Heart right ventricle (tissue), 16 donors: ENCODE results near the gene KLK2. TPM values are rescaled to one million over a fixed set of nuclear protein-coding genes. Genes with fewer than 3 reads are reported as not detected.

Experiments
- ATAC-seq, 8 donors: fragments of 200-7000 bp; cut with Tn5 transposase; one replicate each; pipeline ENCODE4 v1.9.1; 2020; ENCODE audit warnings: mild to moderate bottlenecking in 8 of 8, moderate library complexity in 8 of 8, moderate number of reproducible peaks in 1 of 8
- DNase-seq, 2 donors: peaks; one replicate each; pipeline ENCODE4 v3.0.0-alpha.2; 2020
- H3K27ac ChIP-seq, 10 donors: fragments of 200-600 bp; sonication (generic) in 2 of 10; one replicate each; pipeline versions ENCODE4 v1.5.0 to v1.8.0; 2020 to 2022; ENCODE audit warnings: mild to moderate bottlenecking in 3 of 10
- H3K27me3 ChIP-seq, 7 donors: fragments of 200-600 bp; one replicate each; pipeline ENCODE4 v1.8.0; 2021 to 2022; ENCODE audit warnings: mild to moderate bottlenecking in 2 of 7
- H3K36me3 ChIP-seq, 9 donors: fragments of 200-600 bp; sonication (generic) in 1 of 9; one replicate each; pipeline versions ENCODE4 v1.5.0 to v1.8.0; 2020 to 2022; ENCODE audit warnings: mild to moderate bottlenecking in 2 of 9
- H3K4me1 ChIP-seq, 9 donors: fragments of 200-600 bp; sonication (generic) in 1 of 9; one replicate each; pipeline versions ENCODE4 v1.5.0 to v1.8.0; 2020 to 2022; ENCODE audit warnings: mild to moderate bottlenecking in 4 of 9
- H3K4me3 ChIP-seq, 10 donors: fragments of 200-600 bp; sonication (generic) in 2 of 10; one replicate each; pipeline versions ENCODE4 v1.5.0 to v1.8.0; 2020 to 2022; ENCODE audit warnings: mild to moderate bottlenecking in 7 of 10, moderate library complexity in 2 of 10
- H3K9me3 ChIP-seq, 11 donors: fragments of 200-600 bp in 10 of 11; sonication (generic) in 2 of 11; one replicate each; pipeline versions ENCODE4 v1.5.0 to v1.8.0; 2013 to 2022; ENCODE audit warnings: mild to moderate bottlenecking in 2 of 11, control low read depth in 1 of 11, moderate library complexity in 1 of 11
- CTCF ChIP-seq, 9 donors: fragments of 200-600 bp; sonication (generic) in 2 of 9; IDR thresholded peaks; one replicate each; pipeline versions ENCODE4 v1.5.0 to v1.8.0; 2021 to 2022; ENCODE audit warnings: antibody characterized with exemption in 9 of 9, mild to moderate bottlenecking in 5 of 9, moderate library complexity in 1 of 9
- WGBS, 2 donors: extraction: QIAGEN DNeasy Blood & Tissue Kit; methylation state at CpG; one replicate each; pipeline ENCODE4 v1.1.7; 2013; ENCODE audit warnings: inconsistent platforms in 1 of 2; 5-methylcytosine and 5-hydroxymethylcytosine counted together
- intact Hi-C, 10 donors: fragments of 100-400 bp; cut with DNase I; formaldehyde crosslinking; loops; one replicate each; pipeline versions ENCODE4 v1.11.1 to v1.14.2; 2022
- polyA plus RNA-seq, 2 donors: library from polyadenylated mRNA; stranded (reverse); fragments of 200-250 nt; gene quantifications; one replicate each; pipeline ENCODE4 v1.2.3, GENCODE V29; 2013
- total RNA-seq, 10 donors: library from RNA; stranded (reverse); fragmentation: NEBNext Ultra II Directional in 3 of 10; extraction: Animal tissue kit (Norgen Biotek cat#: 25700) in 3 of 10; gene quantifications; one replicate each; pipeline versions ENCODE4 v1.2.1 to v1.2.4, GENCODE V29; 2021 to 2023
- donor health status: Arrhythmogenic right ventricular cardiomyopathy.
- donor health status: ischemic (EF 13 %, LVEDD 7.1; RV severe dilation, severe dysfunction).
- donor health status: healthy with polysubstance abuse.
- donor health status: DM: no; HTN: yes; CAD: no.
- donor health status: DM: no; HTN: no; CAD: no.
- donor health status: ischemic (EF 25% LVEDD 6.9; RV normal size, moderate dysfunction).
- donor health status: ischemic (EF 25% LVEDD 5.7; RV mildly dilated, moderate dysfunction).
- donor health status: healthy.
- donor health status: DM: yes; HTN: yes; CAD: no.
- donor health status: Ischemic cardiomyopathy.
- donor health status: ischemic (EF 35%, LVEDD 5.7; RV mildly dilated, moderate dysfunction).
- donor health status: nonischemic (EF 11% LVEDD 7.7; RV severe dilation, severe dysfunction).
- donor health status: DM: yes; HTN: yes; CAD: no.
- donor health status: PGD.
- donor health status: ischemic (EF 29% LVEDD 5.4; RV normal size, mild dysfunction).
- donor health status: nonischemic (EF 23%, LVEDD 6.1; RV moderate dilation, normal function).

KLK2 gene
- total and polyA plus RNA-seq, 12 donors = not detected

DNA sequence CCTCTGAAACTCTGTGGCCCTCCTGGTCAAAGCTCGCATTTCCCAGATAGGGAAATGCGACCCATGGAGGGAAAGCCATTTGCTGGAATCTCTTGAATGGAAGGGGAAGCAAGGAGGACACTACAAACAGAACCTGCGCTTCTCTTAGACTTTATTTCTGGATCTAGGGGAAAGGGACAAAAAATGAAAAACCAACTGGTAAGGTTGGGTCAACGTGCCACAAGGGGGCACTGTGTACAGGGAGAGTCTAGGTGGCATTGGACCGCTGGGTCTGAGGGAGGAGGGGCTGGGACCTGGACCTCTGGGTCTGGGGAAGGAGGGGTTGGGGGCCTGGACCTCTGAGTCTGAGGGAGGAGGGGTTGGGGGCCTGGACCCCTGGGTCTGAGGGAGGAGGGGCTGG is 33.0 kb downstream of the KLK2 start:
- Histone ChIP-seq H3K27me3 (peaks cover 0 to 82% (median 58%) of the 10 kb centered on the region in 7 donors), H3K36me3 (no peaks in the 10 kb centered on the region), H3K27ac (no peak overlapping the region), H3K4me1 (peaks cover 0 to 5% (median 0%) of the 10 kb centered on the region in 9 donors), H3K9me3 (no peaks in the 10 kb centered on the region), H3K4me3 (no peak overlapping the region)
- 11 to 19% methylated on average over 5 of the region's 5 CpGs for WGBS, 2 donors
- DNase-seq (no peak), ATAC-seq (no peak)
- intact Hi-C loops = no loop called here
- peak in 7 of 9 donors; percentile 17 to 43 (median 22) for TF ChIP-seq CTCF (IDR thresholded peaks at IDR 0.05)

DNA sequence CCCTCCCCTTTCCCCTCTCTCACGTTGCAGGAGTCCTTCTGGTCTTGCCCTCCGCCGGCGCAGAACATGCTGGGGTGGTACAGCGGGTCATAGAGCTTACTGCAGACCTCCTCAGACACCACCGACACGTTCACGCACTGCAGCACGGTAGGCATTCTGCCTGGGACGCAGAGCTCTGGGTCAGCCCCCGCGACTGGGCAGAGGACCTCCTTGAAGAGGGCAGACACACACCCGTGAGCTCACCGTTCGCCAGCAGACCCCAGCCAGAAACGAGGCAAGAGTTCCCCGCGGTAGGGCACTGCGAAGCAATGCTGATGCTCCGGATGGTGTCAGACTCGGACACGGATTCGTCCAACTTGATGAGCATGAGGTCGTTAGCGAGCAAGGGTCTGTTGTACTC is 35.1 kb downstream of the KLK2 start:
- TF ChIP-seq CTCF (IDR thresholded peaks at IDR 0.05) = no peak
- intact Hi-C loops = no loop called here
- Histone ChIP-seq H3K36me3 (no peaks in the 10 kb centered on the region), H3K27ac (no peak overlapping the region), H3K9me3 (no peaks in the 10 kb centered on the region), H3K4me1 (peaks cover 0 to 5% (median 0%) of the 10 kb centered on the region in 9 donors), H3K27me3 (peaks cover 0 to 95% (median 80%) of the 10 kb centered on the region in 7 donors), H3K4me3 (no peak overlapping the region)
- no peak for DNase-seq
- peak in 1 of 8 donors; percentile 50 for ATAC-seq
- 55% methylated on average over 25 of the region's 25 CpGs for WGBS, 2 donors

DNA sequence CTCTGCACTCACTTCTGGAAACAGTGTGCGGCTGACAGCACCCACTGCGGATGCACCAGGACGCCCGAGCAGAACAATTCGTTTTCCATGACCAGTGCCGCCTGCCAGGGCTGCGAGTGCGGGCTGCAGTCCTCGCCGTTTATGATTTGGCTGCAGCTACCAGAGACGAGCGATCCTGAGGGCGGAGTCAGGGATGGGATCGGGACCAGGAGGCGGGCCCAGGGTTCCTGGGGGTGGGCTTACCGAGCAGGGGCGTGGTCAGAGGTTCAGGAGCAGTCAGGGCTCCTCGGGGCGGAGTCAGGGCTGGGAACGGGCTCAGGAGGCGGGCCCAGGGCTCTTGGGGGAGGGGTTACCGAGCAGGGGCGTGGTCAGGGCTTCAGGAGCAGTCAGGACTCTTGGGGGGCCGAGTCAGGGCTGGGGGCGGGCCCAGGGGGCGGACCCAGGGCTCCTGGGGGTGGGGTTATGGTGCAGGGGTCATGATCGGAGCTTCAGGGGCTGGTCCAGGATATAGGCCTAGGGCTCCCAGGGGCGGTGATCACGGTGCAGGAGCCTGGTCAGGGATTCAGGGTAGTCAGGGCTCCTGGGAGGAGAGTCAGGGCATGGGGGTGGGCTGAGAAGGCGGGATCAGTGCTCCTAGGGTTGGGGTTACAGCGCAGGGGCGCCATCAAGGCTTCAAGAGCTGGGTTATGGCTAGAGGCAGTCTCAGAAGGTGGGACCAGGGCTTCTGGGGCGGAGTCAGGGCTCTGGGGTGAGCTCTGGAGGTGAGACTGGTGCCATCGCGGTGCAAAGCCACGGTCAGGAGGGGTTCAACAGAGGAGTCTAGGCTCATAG is 36.2 kb downstream of the KLK2 start:
- Histone ChIP-seq H3K4me3 (no peak overlapping the region), H3K36me3 (no peaks in the 10 kb centered on the region), H3K27ac (no peak overlapping the region), H3K27me3 (peaks cover 0 to 89% (median 80%) of the 10 kb centered on the region in 7 donors), H3K9me3 (no peaks in the 10 kb centered on the region), H3K4me1 (peaks cover 0 to 5% (median 0%) of the 10 kb centered on the region in 9 donors)
- ATAC-seq (peak in 2 of 8 donors; percentile 22 to 39), DNase-seq (peak in 1 of 2 donors; percentile 22)
- 2% methylated on average over 36 of the region's 36 CpGs for WGBS, 2 donors
- intact Hi-C loops = no loop called here
- no peak for TF ChIP-seq CTCF (IDR thresholded peaks at IDR 0.05)

GRCh38 chr19:50910722-50911121 is 37.5 kb downstream of the KLK2 start:
- intact Hi-C loops = no loop called here
- TF ChIP-seq CTCF (IDR thresholded peaks at IDR 0.05) = no peak
- WGBS, 2 donors = 51 to 65% methylated on average over 4 of the region's 4 CpGs
- H3K4me1 ChIP-seq = peaks cover 0 to 5% (median 0%) of the 10 kb centered on the region in 9 donors
- DNase-seq (no peak), ATAC-seq (no peak)
- no peak overlapping the region for H3K4me3 ChIP-seq
- H3K9me3 ChIP-seq = no peaks in the 10 kb centered on the region
- H3K27ac ChIP-seq = no peak overlapping the region
- H3K36me3 ChIP-seq = no peaks in the 10 kb centered on the region
- peaks cover 0 to 90% (median 84%) of the 10 kb centered on the region in 7 donors for H3K27me3 ChIP-seq
